Muscle of arm (tissue), 12 donors: ENCODE results near the gene COX6B1. TPM values are rescaled to one million over a fixed set of nuclear protein-coding genes. Genes with fewer than 3 reads are reported as not detected.
"Not testable (repeated sequence)": the region's sequence is repeated elsewhere in the genome, so short reads cannot be mapped to it uniquely, and the experiment has no call there.

ENCODE experiments used
- DNase-seq: peaks from one replicate; pipeline ENCODE4 v3.0.0-alpha.2; 2013
- polyA plus RNA-seq, 12 donors: library from polyadenylated mRNA; unstranded; fragments of 120-200 nt; gene quantifications; one replicate each; pipeline ENCODE4 v1.2.1, GENCODE V29; 2013; ENCODE audit not compliant: insufficient read length in 12 of 12

COX6B1 gene
- polyA plus RNA-seq, 12 donors: 201 to 382 (median 272) TPM; not detected in 1

GRCh38 chr19:35657904-35658700 is 10.0 kb downstream of the COX6B1 start:
- DNase-seq: no peak

- no peak for DNase-seq
Observed at GRCh38 chr19:35661995-35662340, 13.8 kb downstream of the COX6B1 start.

GRCh38 chr19:35663981-35664380 is 15.9 kb downstream of the COX6B1 start:
- DNase-seq: no peak

GRCh38 chr19:35665157-35665556 is 17.0 kb downstream of the COX6B1 start:
- DNase-seq: no peak

- DNase-seq: no peak
Observed at GRCh38 chr19:35665604-35666003, 17.5 kb downstream of the COX6B1 start.

- no peak for DNase-seq
Observed at GRCh38 chr19:35666251-35666913, 18.3 kb downstream of the COX6B1 start, which contains the start of gene UPK1A. TSS of gene UPK1A (plus strand) at chr19:35666517. CDS start at chr19:35666813, 296 bp downstream.

GRCh38 chr19:35669566-35669965 is 21.4 kb downstream of the COX6B1 start:
- DNase-seq: no peak

GRCh38 chr19:35669974-35670373 is 21.9 kb downstream of the COX6B1 start:
- no peak for DNase-seq

- DNase-seq: no peak
Observed at GRCh38 chr19:35670686-35671085, 22.6 kb downstream of the COX6B1 start.

GRCh38 chr19:35671818-35672217 is 23.7 kb downstream of the COX6B1 start:
- DNase-seq: no peak

- DNase-seq: no peak
Observed at GRCh38 chr19:35673121-35673804, 25.1 kb downstream of the COX6B1 start.

GRCh38 chr19:35675589-35676140 is 27.5 kb downstream of the COX6B1 start:
- DNase-seq: no peak

- DNase-seq: no peak
Observed at GRCh38 chr19:35689836-35690235, 41.7 kb downstream of the COX6B1 start.

GRCh38 chr19:35691106-35691505 is 43.0 kb downstream of the COX6B1 start:
- not testable (repeated sequence) for DNase-seq

GRCh38 chr19:35692010-35692409 is 43.9 kb downstream of the COX6B1 start:
- DNase-seq: no peak

GRCh38 chr19:35693422-35693821 is 45.3 kb downstream of the COX6B1 start:
- no peak for DNase-seq

- DNase-seq: peak; percentile 84
Observed at GRCh38 chr19:35693835-35694599, 45.9 kb downstream of the COX6B1 start.

GRCh38 chr19:35695895-35696422 is 47.8 kb downstream of the COX6B1 start:
- no peak for DNase-seq

- DNase-seq: no peak
Observed at GRCh38 chr19:35696835-35697234, 48.7 kb downstream of the COX6B1 start.

GRCh38 chr19:35702223-35703012 is 54.3 kb downstream of the COX6B1 start:
- peak; percentile 96 for DNase-seq
